LNCAP (cell line): Measurements from ENCODE around the gene PTCD1.

Experiments used
- CTCF ChIP-seq: fragments of 450-650 bp; IDR thresholded peaks from 2 replicates; pipeline ENCODE4 v1.5.1; 2017; ENCODE audit warnings: mild to moderate bottlenecking

The PTCD1 gene, protein sequence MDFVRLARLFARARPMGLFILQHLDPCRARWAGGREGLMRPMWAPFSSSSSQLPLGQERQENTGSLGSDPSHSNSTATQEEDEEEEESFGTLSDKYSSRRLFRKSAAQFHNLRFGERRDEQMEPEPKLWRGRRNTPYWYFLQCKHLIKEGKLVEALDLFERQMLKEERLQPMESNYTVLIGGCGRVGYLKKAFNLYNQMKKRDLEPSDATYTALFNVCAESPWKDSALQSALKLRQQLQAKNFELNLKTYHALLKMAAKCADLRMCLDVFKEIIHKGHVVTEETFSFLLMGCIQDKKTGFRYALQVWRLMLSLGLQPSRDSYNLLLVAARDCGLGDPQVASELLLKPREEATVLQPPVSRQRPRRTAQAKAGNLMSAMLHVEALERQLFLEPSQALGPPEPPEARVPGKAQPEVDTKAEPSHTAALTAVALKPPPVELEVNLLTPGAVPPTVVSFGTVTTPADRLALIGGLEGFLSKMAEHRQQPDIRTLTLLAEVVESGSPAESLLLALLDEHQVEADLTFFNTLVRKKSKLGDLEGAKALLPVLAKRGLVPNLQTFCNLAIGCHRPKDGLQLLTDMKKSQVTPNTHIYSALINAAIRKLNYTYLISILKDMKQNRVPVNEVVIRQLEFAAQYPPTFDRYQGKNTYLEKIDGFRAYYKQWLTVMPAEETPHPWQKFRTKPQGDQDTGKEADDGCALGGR

GRCh38 chr7:99438573-99439480 lies at the start of gene PTCD1, which contains the start of gene CPSF4:
Gene PTCD1, minus strand, starts transcription at chr7:99438798. Its CDS starts 3,556 bp downstream, at chr7:99435242.
Gene CPSF4, plus strand, starts transcription at chr7:99438943. Its CDS starts 140 bp downstream, at chr7:99439083.
- no peak for TF ChIP-seq CTCF

DNA sequence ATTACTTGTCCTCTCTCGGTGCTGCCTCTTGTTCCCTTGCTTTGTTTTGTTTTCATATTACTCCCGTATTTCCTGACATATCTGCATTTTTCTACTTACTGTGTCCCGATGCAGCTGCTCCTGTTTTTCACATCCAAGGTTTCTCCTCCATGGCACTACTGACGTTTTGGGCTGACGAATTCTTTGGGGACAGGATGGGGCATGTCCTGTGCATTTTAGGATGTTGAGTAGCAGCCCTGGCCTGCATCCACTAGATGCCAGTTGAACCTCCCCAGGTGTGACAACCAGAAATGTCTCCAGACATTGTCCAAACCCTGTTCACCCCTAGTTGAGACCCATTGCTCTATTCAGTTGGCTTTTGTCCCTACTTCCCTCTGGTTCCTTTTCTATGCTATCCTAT lies 46.5 kb upstream of the PTCD1 start:
- TF ChIP-seq CTCF: no peak

GRCh38 chr7:99478464-99479440 lies 40.2 kb upstream of the PTCD1 start:
- no peak for TF ChIP-seq CTCF

DNA sequence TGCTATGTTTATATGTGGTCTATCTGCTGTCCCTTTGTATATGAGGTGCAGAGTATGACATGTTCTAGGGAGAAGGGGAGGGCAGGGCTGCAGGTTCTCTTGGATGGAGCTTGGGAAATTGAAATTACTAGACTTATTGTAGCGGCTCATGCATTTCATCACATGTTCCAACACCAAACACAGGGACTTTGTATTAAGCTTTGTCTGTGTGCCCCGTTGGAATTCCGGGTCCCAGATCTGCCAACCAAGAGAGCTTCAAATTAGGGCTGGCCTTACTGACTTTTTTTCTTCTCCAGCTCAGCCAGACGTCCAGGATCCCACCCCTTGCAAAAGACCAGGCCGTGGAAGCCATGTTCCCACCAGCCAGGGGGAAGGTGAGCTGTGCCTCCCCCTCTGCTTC lies 37.5 kb upstream of the PTCD1 start:
- no peak for TF ChIP-seq CTCF

DNA sequence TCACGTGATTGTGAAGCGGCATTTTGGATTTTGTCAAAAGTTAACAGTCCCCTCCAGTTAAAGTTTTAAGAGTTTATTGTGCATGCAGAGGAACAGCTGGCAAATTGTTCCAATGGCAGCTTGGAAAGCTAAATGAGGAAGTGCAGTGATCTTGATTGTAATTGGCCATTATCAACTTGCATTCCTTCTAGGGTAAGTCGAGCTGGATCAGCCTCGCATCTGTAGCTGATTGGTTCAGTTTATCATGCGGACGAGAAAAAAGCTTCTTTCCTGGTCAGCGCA lies 34.7 kb upstream of the PTCD1 start:
- TF ChIP-seq CTCF: no peak

DNA sequence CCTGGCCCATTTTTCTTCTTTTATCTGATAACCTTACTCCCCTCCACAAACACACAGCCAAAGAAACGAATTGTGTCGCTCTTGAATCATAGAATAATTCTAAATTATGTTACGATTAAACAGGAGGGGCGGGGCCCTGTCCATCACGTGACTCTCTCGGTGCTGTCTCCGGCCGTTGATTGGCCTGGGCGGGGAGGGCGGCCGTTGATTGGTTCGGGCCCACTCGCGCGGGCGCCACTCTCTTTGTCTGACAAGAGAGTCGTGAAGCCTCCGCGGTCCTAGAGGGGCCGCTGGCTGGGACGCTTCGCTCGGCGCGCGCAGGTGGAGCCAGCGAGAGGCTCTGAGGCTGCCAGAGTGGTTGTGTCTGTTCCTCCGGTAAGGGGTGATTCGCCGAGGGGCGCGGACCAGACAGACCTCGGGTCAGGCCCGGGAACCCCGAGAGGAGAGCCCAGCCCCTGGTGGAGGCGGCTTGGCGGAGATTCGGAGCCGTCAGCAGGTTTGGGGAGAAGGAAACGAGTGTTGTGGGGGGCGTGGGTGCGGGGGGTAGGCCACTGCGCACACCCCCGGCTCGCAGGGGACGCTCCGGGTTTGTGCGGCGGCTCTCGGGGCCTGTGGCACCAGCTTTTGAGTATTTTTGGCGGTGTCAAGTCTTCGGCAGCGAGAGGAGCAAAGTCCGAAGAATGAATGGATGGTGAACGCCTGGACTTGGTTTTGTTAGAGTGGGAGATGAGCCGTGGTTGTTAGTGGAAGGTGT lies 34.1 kb upstream of the PTCD1 start, which contains the start of gene ZNF789:
TSS of gene ZNF789 (plus strand) at position 330 of the 754 bp plus-strand sequence. CDS start 3,567 bp downstream, outside the sequence.
- TF ChIP-seq CTCF: no peak
